Measurements from ENCODE around the gene HS6ST2.

GRCh38 chrX:132776486-132777210 lies 181.8 kb downstream of the HS6ST2 start:
- TF ChIP-seq POLR2A (IDR thresholded peaks at IDR 0.05) (no peak), POLR2AphosphoS5 (IDR thresholded peaks at IDR 0.05) (no peak)
